Measurements from ENCODE around the gene GDF10. TPM values are rescaled to one million over a fixed set of nuclear protein-coding genes. Genes with fewer than 3 reads are reported as not detected.

GDF10 gene
- total RNA-seq, 1 donor: under 0.01 TPM

- peak overlapping the region; percentile 39 for H3K4me3 ChIP-seq (ENCODE audit: insufficient read depth, low read length)
- peaks cover 21% of the 10 kb centered on the region for H3K4me1 ChIP-seq (ENCODE audit: insufficient read depth, low read length)
- DNase-seq (ENCODE audit: insufficient read length, low spot score, missing footprints): peak; percentile 96
- H3K4me2 ChIP-seq (ENCODE audit: insufficient read depth, low read length): peak overlapping the region; percentile 61
- H3K9me3 ChIP-seq (ENCODE audit: low read depth, low read length): no peaks in the 10 kb centered on the region
- peak overlapping the region; percentile 85 for H2AFZ ChIP-seq (ENCODE audit: low read length)
- no peaks in the 10 kb centered on the region for H3K79me2 ChIP-seq (ENCODE audit: insufficient read depth, low read length)
- no peak for TF ChIP-seq CTCF (IDR thresholded peaks at IDR 0.05; ENCODE audit: extremely low read depth, low read depth, low read length)
- H3K27ac ChIP-seq (ENCODE audit: low read depth, low read length): peak overlapping the region; percentile 39
- no peaks in the 10 kb centered on the region for H3K36me3 ChIP-seq (ENCODE audit: insufficient read depth, low read length)
- peaks cover 16% of the 10 kb centered on the region for H3K27me3 ChIP-seq (ENCODE audit: insufficient read depth, low read length)
- H4K20me1 ChIP-seq (ENCODE audit: insufficient read depth, low read length): no peaks in the 10 kb centered on the region
These were observed 46.2 kb upstream of the GDF10 start for GRCh38 chr10:47253651-47254375.

GRCh38 chr10:47254611-47255010 lies 45.4 kb upstream of the GDF10 start:
- no peaks in the 10 kb centered on the region for H3K36me3 ChIP-seq (ENCODE audit: insufficient read depth, low read length)
- no peak for TF ChIP-seq CTCF (IDR thresholded peaks at IDR 0.05; ENCODE audit: extremely low read depth, low read depth, low read length)
- no peak overlapping the region for H3K4me2 ChIP-seq (ENCODE audit: insufficient read depth, low read length)
- H3K9me3 ChIP-seq (ENCODE audit: low read depth, low read length): no peaks in the 10 kb centered on the region
- H3K4me1 ChIP-seq (ENCODE audit: insufficient read depth, low read length): peaks cover 21% of the 10 kb centered on the region
- peaks cover 13% of the 10 kb centered on the region for H3K27me3 ChIP-seq (ENCODE audit: insufficient read depth, low read length)
- H3K27ac ChIP-seq (ENCODE audit: low read depth, low read length): no peak overlapping the region
- DNase-seq (ENCODE audit: insufficient read length, low spot score, missing footprints): no peak
- H3K4me3 ChIP-seq (ENCODE audit: insufficient read depth, low read length): no peak overlapping the region
- H2AFZ ChIP-seq (ENCODE audit: low read length): no peak overlapping the region
- H3K79me2 ChIP-seq (ENCODE audit: insufficient read depth, low read length): no peaks in the 10 kb centered on the region
- H4K20me1 ChIP-seq (ENCODE audit: insufficient read depth, low read length): no peaks in the 10 kb centered on the region

GRCh38 chr10:47255033-47255813 lies 44.8 kb upstream of the GDF10 start:
- H3K27me3 ChIP-seq (ENCODE audit: insufficient read depth, low read length): peaks cover 17% of the 10 kb centered on the region
- H2AFZ ChIP-seq (ENCODE audit: low read length): no peak overlapping the region
- H3K79me2 ChIP-seq (ENCODE audit: insufficient read depth, low read length): no peaks in the 10 kb centered on the region
- H3K4me2 ChIP-seq (ENCODE audit: insufficient read depth, low read length): no peak overlapping the region
- peaks cover 21% of the 10 kb centered on the region for H3K4me1 ChIP-seq (ENCODE audit: insufficient read depth, low read length)
- H4K20me1 ChIP-seq (ENCODE audit: insufficient read depth, low read length): no peaks in the 10 kb centered on the region
- H3K9me3 ChIP-seq (ENCODE audit: low read depth, low read length): no peaks in the 10 kb centered on the region
- TF ChIP-seq CTCF (IDR thresholded peaks at IDR 0.05; ENCODE audit: extremely low read depth, low read depth, low read length): no peak
- H3K36me3 ChIP-seq (ENCODE audit: insufficient read depth, low read length): no peaks in the 10 kb centered on the region
- H3K4me3 ChIP-seq (ENCODE audit: insufficient read depth, low read length): no peak overlapping the region
- DNase-seq (ENCODE audit: insufficient read length, low spot score, missing footprints): no peak
- no peak overlapping the region for H3K27ac ChIP-seq (ENCODE audit: low read depth, low read length)

- H3K27me3 ChIP-seq (ENCODE audit: insufficient read depth, low read length): peaks cover 23% of the 10 kb centered on the region
- H3K4me2 ChIP-seq (ENCODE audit: insufficient read depth, low read length): no peak overlapping the region
- H2AFZ ChIP-seq (ENCODE audit: low read length): no peak overlapping the region
- no peaks in the 10 kb centered on the region for H3K36me3 ChIP-seq (ENCODE audit: insufficient read depth, low read length)
- H3K9me3 ChIP-seq (ENCODE audit: low read depth, low read length): no peaks in the 10 kb centered on the region
- no peaks in the 10 kb centered on the region for H4K20me1 ChIP-seq (ENCODE audit: insufficient read depth, low read length)
- no peak overlapping the region for H3K4me3 ChIP-seq (ENCODE audit: insufficient read depth, low read length)
- H3K27ac ChIP-seq (ENCODE audit: low read depth, low read length): no peak overlapping the region
- H3K4me1 ChIP-seq (ENCODE audit: insufficient read depth, low read length): peaks cover 21% of the 10 kb centered on the region
- DNase-seq (ENCODE audit: insufficient read length, low spot score, missing footprints): no peak
- no peak for TF ChIP-seq CTCF (IDR thresholded peaks at IDR 0.05; ENCODE audit: extremely low read depth, low read depth, low read length)
- H3K79me2 ChIP-seq (ENCODE audit: insufficient read depth, low read length): no peaks in the 10 kb centered on the region
These were observed 44.1 kb upstream of the GDF10 start for GRCh38 chr10:47255866-47256265.
